GM12865 (cell line): Measurements from ENCODE around the gene USH1G.

Source experiments
- DNase-seq: peaks from one replicate; pipeline ENCODE4 v3.0.0; 2010; ENCODE audit warnings: low read depth
- H3K4me3 ChIP-seq: 2 replicates; pipeline ENCODE4 v1.5.1; 2011; ENCODE audit warnings: mild to moderate bottlenecking, low read depth, low read length, control low read depth
- TF ChIP-seq, protein P1 (sequence below): IDR thresholded peaks from 2 replicates; pipeline ENCODE4 v1.5.1; 2011; ENCODE audit warnings: low read length, control low read depth, low read depth, inconsistent platforms; ENCODE audit not compliant: insufficient read depth; ENCODE audit errors: missing control alignments

Gene USH1G

DNA sequence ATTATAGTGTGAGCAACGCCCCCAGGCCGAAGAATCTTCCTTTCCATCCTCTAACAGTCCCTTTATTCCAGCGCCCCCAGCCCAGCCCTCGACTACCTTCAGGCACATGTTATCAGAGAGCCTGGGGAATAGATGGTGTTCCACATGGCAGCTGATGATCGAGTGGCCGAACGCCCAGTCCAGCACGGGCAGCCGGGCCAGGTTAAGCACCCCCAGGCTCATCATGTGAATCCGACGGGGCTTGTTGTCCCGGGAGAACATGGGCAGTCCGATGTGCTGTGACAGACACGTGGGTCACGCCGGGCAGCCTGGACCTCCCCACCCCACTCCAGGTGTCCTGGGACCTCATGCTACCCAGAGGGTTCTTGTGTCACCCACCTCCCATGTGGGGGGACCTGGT, 43.7 kb downstream of the USH1G start:
- no peak overlapping the region for H3K4me3 ChIP-seq
- DNase-seq = no peak
- TF ChIP-seq, protein P1, sequence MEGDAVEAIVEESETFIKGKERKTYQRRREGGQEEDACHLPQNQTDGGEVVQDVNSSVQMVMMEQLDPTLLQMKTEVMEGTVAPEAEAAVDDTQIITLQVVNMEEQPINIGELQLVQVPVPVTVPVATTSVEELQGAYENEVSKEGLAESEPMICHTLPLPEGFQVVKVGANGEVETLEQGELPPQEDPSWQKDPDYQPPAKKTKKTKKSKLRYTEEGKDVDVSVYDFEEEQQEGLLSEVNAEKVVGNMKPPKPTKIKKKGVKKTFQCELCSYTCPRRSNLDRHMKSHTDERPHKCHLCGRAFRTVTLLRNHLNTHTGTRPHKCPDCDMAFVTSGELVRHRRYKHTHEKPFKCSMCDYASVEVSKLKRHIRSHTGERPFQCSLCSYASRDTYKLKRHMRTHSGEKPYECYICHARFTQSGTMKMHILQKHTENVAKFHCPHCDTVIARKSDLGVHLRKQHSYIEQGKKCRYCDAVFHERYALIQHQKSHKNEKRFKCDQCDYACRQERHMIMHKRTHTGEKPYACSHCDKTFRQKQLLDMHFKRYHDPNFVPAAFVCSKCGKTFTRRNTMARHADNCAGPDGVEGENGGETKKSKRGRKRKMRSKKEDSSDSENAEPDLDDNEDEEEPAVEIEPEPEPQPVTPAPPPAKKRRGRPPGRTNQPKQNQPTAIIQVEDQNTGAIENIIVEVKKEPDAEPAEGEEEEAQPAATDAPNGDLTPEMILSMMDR = no peak

DNA sequence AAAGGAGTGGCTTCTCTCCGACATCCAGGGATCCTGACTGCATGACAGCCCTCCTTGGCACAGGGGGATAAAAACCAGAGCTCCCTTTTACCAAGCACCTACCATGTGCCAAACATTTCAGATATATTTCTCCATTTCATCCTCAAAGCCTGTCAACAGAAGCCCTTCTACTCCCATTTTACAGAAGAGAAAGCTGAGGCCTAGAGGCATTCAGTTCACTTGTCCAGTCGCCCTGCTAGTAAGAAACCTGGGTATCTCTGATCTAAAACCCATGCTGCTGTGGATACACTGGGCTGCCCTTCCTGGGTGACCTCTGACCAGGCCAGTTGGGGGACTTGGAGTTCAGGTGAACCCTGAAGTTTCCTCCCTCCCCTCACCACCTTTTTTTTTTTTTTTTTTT, 44.4 kb downstream of the USH1G start:
- H3K4me3 ChIP-seq = no peak overlapping the region
- TF ChIP-seq, protein P1 = no peak
- DNase-seq = no peak

DNA sequence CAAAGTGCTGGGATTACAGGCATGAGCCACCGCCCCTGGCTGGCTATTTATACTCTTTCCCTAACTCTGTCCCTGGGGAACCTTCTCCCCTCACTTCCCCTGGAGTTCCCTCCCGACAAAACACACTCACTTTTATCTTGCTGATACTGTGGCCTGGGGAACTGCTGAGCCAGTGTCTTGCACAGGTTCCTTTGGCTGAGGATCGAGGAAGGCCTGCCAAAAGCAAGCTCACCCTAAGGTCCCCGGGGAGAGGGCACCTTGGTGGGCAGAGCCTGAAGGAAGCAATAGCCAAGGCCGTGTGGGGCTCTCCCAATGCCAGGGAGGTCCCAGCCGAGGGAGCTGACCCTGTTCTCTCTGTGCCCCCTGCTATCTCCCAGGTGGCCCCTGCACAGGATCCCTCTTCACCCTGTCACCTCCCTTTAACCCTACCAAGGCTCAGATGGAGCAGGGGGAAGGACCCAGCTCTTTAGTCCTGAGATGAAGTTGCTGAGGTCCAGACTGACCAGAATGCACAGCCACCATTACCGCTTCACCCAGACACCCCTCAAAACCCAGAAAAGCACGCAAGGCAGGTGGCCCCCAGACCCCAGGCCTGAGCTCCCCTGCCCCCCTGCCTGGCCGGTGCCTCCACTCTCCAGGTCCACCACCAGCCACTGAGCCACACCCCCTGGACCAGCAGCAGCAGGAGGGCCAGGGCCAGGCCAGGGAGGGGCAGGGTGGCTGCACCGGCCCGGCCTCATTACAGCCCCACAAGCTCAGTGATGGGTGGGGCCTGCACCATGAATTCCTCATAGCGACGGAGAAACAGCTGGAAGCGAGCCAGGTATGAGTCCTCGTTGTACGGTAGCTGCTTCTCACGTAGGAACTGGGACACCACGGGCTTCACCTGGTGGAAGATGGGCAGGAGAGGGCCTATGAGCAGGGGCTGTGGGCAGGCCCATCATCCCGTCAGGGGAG, 45.2 kb downstream of the USH1G start:
- TF ChIP-seq, protein P1 = no peak
- no peak for DNase-seq
- no peak overlapping the region for H3K4me3 ChIP-seq

DNA sequence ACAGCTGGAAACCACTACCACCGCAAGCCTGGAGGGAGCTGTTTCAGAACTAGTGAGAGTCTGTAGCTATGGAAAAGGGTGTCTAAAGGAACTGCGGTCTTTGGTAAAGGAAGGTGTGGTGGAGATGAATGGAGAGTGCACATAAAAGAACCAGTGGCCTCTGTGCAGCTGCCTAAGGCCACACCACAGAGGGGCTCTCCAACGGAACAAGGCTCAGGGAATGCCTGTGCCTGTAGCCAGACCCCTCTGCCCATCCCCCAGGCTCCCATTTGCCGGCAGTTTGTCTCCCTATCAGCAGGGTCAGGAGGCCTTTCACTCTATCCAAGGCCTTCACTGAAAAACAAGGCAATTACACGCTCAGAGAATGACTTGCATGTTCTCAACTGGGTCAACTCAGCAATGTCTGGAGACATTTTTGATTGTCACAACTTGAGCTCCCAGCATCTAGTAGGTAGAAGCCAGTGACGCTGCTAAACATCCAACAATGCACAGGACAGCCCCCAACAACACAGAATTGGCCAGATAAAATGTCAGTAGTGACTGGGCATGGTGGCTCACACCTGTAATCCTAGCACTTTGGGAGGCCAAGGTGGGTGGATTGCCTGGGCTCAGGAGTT, 47.0 kb downstream of the USH1G start:
- TF ChIP-seq, protein P1 = no peak

DNA sequence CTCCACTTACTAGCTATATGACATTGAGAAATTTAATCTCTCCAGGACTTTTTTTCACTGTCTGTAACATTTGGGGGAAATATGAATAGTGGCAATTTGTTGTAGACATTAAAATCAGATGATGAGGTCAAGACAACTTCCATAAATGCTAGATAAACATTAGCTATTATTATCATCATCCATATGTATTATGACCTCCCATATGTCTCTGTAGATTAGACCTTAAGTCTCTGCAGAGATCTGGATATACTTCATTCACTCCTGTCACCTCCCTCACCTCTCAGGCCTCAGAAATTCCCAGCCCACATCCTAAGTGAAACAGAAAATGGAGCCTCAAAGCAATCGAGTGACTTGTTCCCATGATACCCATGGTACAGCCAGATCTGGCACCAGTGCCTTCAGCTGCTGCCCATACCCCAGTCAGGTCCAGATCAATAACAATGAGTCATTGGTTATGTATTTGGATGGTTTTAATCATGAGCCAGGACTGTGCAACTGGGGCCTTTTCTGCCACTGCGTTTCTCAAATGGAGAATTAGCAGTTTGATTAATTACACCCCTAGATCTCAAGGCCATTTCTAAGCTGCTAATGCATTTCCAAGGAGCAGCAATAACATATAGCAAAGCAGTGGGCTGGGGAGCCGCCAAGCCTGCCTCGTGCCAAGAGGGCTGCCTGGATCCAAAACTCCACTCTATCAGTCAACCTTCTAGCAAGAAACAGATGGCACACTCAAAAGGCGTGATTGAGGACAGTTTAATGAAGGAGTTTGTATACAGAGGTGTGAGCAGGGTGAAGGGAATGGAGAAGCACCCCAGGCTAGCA, 47.7 kb downstream of the USH1G start:
- TF ChIP-seq, protein P1 = no peak
- no peak overlapping the region for H3K4me3 ChIP-seq
- DNase-seq = no peak

More for the DNA sequence above, 47.0 kb downstream of the USH1G start:
- no peak for DNase-seq
- H3K4me3 ChIP-seq = no peak overlapping the region

DNA sequence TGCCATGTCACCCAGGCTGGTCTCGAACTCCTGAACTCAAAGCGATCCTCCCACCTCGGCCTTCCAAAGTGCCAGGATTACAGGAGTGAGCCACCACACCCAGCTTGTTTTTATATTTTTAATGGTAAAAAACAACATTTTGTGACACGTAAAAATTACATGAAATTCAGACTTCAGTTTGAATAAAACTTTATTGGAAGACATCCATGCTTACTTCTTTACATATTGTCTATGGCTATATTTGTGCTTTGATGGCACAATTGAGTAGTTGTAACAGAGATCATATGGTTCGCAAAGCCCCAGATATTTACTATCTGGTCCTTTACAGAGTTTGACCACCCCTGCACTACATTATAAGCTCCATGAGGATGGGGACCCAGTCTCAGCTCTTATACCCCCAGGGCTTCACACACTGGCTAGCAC, 48.4 kb downstream of the USH1G start:
- DNase-seq = no peak
- TF ChIP-seq, protein P1 = no peak

More for the DNA sequence above, 48.4 kb downstream of the USH1G start:
- no peak overlapping the region for H3K4me3 ChIP-seq
